GM12865 (cell line): ENCODE measurements around the gene CFAP68.

Experiments used
- DNase-seq: peaks from one replicate; pipeline ENCODE4 v3.0.0; 2010; ENCODE audit warnings: low read depth
- H3K4me3 ChIP-seq: 2 replicates; pipeline ENCODE4 v1.5.1; 2011; ENCODE audit warnings: mild to moderate bottlenecking, low read depth, low read length, control low read depth
- CTCF ChIP-seq: IDR thresholded peaks from 2 replicates; pipeline ENCODE4 v1.5.1; 2011; ENCODE audit warnings: low read length, control low read depth, low read depth, inconsistent platforms; ENCODE audit not compliant: insufficient read depth; ENCODE audit errors: missing control alignments

CFAP68 gene

DNA sequence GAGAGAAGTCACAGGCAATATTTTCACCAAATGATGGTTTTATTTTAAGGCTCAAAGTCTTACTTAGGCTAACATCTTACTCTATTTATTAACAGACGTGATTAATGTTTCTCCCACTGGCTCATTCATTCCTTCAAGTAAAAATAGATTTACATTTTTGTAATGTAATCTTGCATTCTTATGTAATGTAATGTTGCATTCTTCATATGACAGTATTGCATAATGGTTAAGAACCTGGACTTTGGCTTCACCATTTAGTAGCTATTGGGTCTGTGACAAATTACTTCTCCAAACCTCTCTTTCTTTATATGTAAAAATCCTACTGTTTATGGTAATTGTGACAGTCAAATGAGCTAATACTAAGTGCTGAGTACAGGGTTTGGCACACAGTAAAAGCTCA is 54.5 kb downstream of the CFAP68 start:
- TF ChIP-seq CTCF, result no peak
- no peak for DNase-seq
- no peak overlapping the region for H3K4me3 ChIP-seq

DNA sequence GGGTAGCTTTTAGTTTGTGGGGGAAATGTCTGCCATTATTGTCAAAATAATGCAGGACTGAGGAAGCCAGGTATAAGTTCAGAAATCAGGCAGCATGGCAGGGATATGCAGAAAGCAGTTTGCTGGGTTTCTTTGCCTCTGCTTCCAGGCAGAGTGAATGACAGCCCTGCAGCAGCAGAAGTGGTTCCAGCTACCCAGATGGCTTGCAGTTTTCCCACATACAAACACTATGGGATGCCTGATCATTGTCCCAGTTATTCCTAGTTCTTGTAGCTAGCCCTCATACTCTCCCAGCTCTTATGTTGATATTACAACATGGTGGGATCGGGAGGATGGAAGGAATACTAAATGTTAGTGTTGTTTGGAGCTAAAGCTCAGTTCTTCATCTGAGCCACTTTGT is 55.0 kb downstream of the CFAP68 start:
- H3K4me3 ChIP-seq, result no peak overlapping the region
- TF ChIP-seq CTCF, result no peak
- DNase-seq, result no peak
